ENCODE data around the gene CYTH3.
"Not testable (repeated sequence)": the region's sequence is repeated elsewhere in the genome, so short reads cannot be mapped to it uniquely, and the experiment has no call there.

Gene CYTH3

GRCh38 chr7:6283391-6284054, 11.1 kb upstream of the CYTH3 start:
- in situ Hi-C loops (cut with MboI; ENCODE audit: low sequenced_read_pairs): not testable (repeated sequence)

- in situ Hi-C loops (cut with MboI; ENCODE audit: low sequenced_read_pairs): no loop called here
Observed at GRCh38 chr7:6279937-6280336, 7.5 kb upstream of the CYTH3 start.

- in situ Hi-C loops (cut with MboI; ENCODE audit: low sequenced_read_pairs): no loop called here
Observed at GRCh38 chr7:6279341-6279740, 6.9 kb upstream of the CYTH3 start.

- in situ Hi-C loops (cut with MboI; ENCODE audit: low sequenced_read_pairs): no loop called here
Observed at GRCh38 chr7:6278749-6279310, 6.4 kb upstream of the CYTH3 start.

GRCh38 chr7:6277476-6277875, 5.1 kb upstream of the CYTH3 start:
- in situ Hi-C loops (cut with MboI; ENCODE audit: low sequenced_read_pairs): no loop called here

GRCh38 chr7:6276911-6277408, 4.5 kb upstream of the CYTH3 start:
- in situ Hi-C loops (cut with MboI; ENCODE audit: low sequenced_read_pairs): no loop called here

- in situ Hi-C loops (cut with MboI; ENCODE audit: low sequenced_read_pairs): no loop called here
Observed at GRCh38 chr7:6274743-6275142, 2.3 kb upstream of the CYTH3 start.

- in situ Hi-C loops (cut with MboI; ENCODE audit: low sequenced_read_pairs): no loop called here
Observed at GRCh38 chr7:6273917-6274630, 1.6 kb upstream of the CYTH3 start.

GRCh38 chr7:6273380-6273837, 985 bp upstream of the CYTH3 start:
- in situ Hi-C loops (cut with MboI; ENCODE audit: low sequenced_read_pairs): no loop called here

- in situ Hi-C loops (cut with MboI; ENCODE audit: low sequenced_read_pairs): no loop called here
Observed at GRCh38 chr7:6271694-6272440, 557 bp downstream of the CYTH3 start.

GRCh38 chr7:6271060-6271658, 1.3 kb downstream of the CYTH3 start:
- in situ Hi-C loops (cut with MboI; ENCODE audit: low sequenced_read_pairs): no loop called here

GRCh38 chr7:6269527-6269926, 2.9 kb downstream of the CYTH3 start:
- in situ Hi-C loops (cut with MboI; ENCODE audit: low sequenced_read_pairs): no loop called here

GRCh38 chr7:6268907-6269306, 3.5 kb downstream of the CYTH3 start:
- in situ Hi-C loops (cut with MboI; ENCODE audit: low sequenced_read_pairs): no loop called here

GRCh38 chr7:6268023-6268900, 4.2 kb downstream of the CYTH3 start:
- in situ Hi-C loops (cut with MboI; ENCODE audit: low sequenced_read_pairs): no loop called here

GRCh38 chr7:6266699-6267098, 5.7 kb downstream of the CYTH3 start:
- in situ Hi-C loops (cut with MboI; ENCODE audit: low sequenced_read_pairs): no loop called here

- in situ Hi-C loops (cut with MboI; ENCODE audit: low sequenced_read_pairs): no loop called here
Observed at GRCh38 chr7:6262221-6262620, 10.2 kb downstream of the CYTH3 start.

- in situ Hi-C loops (cut with MboI; ENCODE audit: low sequenced_read_pairs): no loop called here
Observed at GRCh38 chr7:6261699-6262098, 10.7 kb downstream of the CYTH3 start.

GRCh38 chr7:6260291-6261187, 11.9 kb downstream of the CYTH3 start:
- in situ Hi-C loops (cut with MboI; ENCODE audit: low sequenced_read_pairs): no loop called here

- in situ Hi-C loops (cut with MboI; ENCODE audit: low sequenced_read_pairs): no loop called here
Observed at GRCh38 chr7:6259257-6259656, 13.2 kb downstream of the CYTH3 start.
